K562 (cell line): ENCODE data around the gene INSYN2B. TPM values are rescaled to one million over a fixed set of nuclear protein-coding genes. Genes with fewer than 3 reads are reported as not detected.
A peak's percentile ranks its signal among the peaks of the same experiment; 100 is the strongest.

Experiments
- CBFA2T2 ChIP-seq: fragments of 450-650 bp; conservative IDR thresholded peaks from 2 replicates; pipeline ENCODE4 v1.6.1; 2017; ENCODE audit warnings: mild to moderate bottlenecking
- E2F5 ChIP-seq: sonication (generic); formaldehyde crosslinking; IDR thresholded peaks from 2 replicates; pipeline ENCODE4 v1.8.0; 2022; ENCODE audit warnings: mild to moderate bottlenecking, missing genetic modification reagents
- GTF2E2 ChIP-seq: fragments of 200-800 bp; sonication (Bioruptor generic); IDR thresholded peaks from 2 replicates; pipeline ENCODE4 v1.6.1; 2016; ENCODE audit warnings: missing genetic modification characterization, missing compliant biosample characterization
- HES1 ChIP-seq: fragments of 450-650 bp; IDR thresholded peaks from 2 replicates; pipeline ENCODE4 v1.6.1; 2016; ENCODE audit warnings: low read depth, mild to moderate bottlenecking, moderate library complexity
- MAFK ChIP-seq: IDR thresholded peaks from 2 replicates; pipeline ENCODE4 v1.6.1; 2011; ENCODE audit warnings: low read length, improper control_type of control experiment
- POLR3G ChIP-seq: IDR thresholded peaks from 2 replicates; pipeline ENCODE4 v1.6.1; 2011; ENCODE audit not compliant: insufficient read length, insufficient replicate concordance; ENCODE audit errors: extremely low read depth
- PRMT5 ChIP-seq: sonication (generic); formaldehyde crosslinking; IDR thresholded peaks from 2 replicates; pipeline ENCODE4 v1.5.0; 2020; ENCODE audit warnings: missing genetic modification reagents
- RFX1 ChIP-seq: fragments of 450-650 bp; IDR thresholded peaks from 2 replicates; pipeline ENCODE4 v1.6.1; 2016; ENCODE audit warnings: mild to moderate bottlenecking, moderate library complexity
- SAP30 ChIP-seq: fragments of 200-600 bp; sonication (generic); IDR thresholded peaks from 2 replicates; pipeline ENCODE4 v1.6.1; 2012; ENCODE audit warnings: borderline replicate concordance, low read depth, mild to moderate bottlenecking, moderate library complexity, low read length, control low read depth, inconsistent platforms; ENCODE audit not compliant: insufficient read depth, poor library complexity, severe bottlenecking
- SMAD1 ChIP-seq: fragments of 150-350 bp; IDR thresholded peaks from 2 replicates; pipeline ENCODE4 v1.6.1; 2014; ENCODE audit warnings: low read length, low read depth; ENCODE audit not compliant: partially characterized antibody
- SUPT5H ChIP-seq: fragments of 450-650 bp; IDR thresholded peaks from 2 replicates; pipeline ENCODE4 v1.6.1; 2016
- TCF3 ChIP-seq: sonication (generic); formaldehyde crosslinking; IDR thresholded peaks from 2 replicates; pipeline ENCODE4 v1.4.0; 2020; ENCODE audit warnings: mild to moderate bottlenecking, missing genetic modification reagents
- ZBTB1 ChIP-seq: sonication (generic); formaldehyde crosslinking; IDR thresholded peaks from 2 replicates; pipeline ENCODE4 v1.8.1; 2023; ENCODE audit warnings: missing genetic modification reagents, low read depth, mild to moderate bottlenecking, borderline replicate concordance
- ZBTB5 ChIP-seq: fragments of 450-650 bp; IDR thresholded peaks from 2 replicates; pipeline ENCODE4 v1.6.1; 2017; ENCODE audit warnings: antibody characterized with exemption
- ZNF184 ChIP-seq: sonication (generic); formaldehyde crosslinking; IDR thresholded peaks from 2 replicates; pipeline ENCODE4 v1.5.0; 2020; ENCODE audit warnings: missing genetic modification reagents
- ZNF699 ChIP-seq: fragments of 250-450 bp; sonication (Bioruptor Pico); IDR thresholded peaks from 2 replicates; pipeline ENCODE4 v1.8.0; 2021; ENCODE audit warnings: mild to moderate bottlenecking, moderate library complexity; ENCODE audit not compliant: insufficient replicate concordance
- polyA plus RNA-seq, 8 experiments: library from polyadenylated mRNA; depleted of rRNA in 4 of 8; stranded (reverse) in 5 of 8; unstranded in 3 of 8; fragments of >200 nt; fragmentation: Nextera tagmentation in 2 of 8; fragmentation: Illumina TruSeq in 1 of 8; extraction: Ambion mirVana in 2 of 8; extraction: Trizol in 1 of 8; gene quantifications; 2 replicates each; pipeline versions ENCODE4 v1.2.1 to v1.2.3, GENCODE V29; 2011 to 2014; ENCODE audit warnings: inconsistent platforms in 1 of 8, missing spikeins in 1 of 8
- total RNA-seq, 7 experiments: library from RNA; depleted of rRNA in 6 of 7; stranded (reverse); fragments of >200 nt in 6 of 7; fragmentation: Illumina TruSeq in 2 of 7; extraction: Trizol in 2 of 7; gene quantifications; 2 replicates each; pipeline versions ENCODE4 v1.2.1 to v1.2.3, GENCODE V29; 2011 to 2021; ENCODE audit warnings: low replicate concordance in 1 of 7

The INSYN2B gene
- total and polyA plus RNA-seq, 9 of the 15 experiments (the other 6 are each of a cell fraction or from before 2014, with no cell fraction given) = not detected

- TF ChIP-seq POLR3G = no peak
- TF ChIP-seq ZBTB1 (CRISPR knock-in tag) = no peak
- TF ChIP-seq SMAD1 = no peak
- TF ChIP-seq CBFA2T2 = no peak
- no peak for TF ChIP-seq HES1
- TF ChIP-seq ZNF699 (CRISPR knock-in tag) = no peak
- no peak for TF ChIP-seq GTF2E2 (tag)
- no peak for TF ChIP-seq ZBTB5
- TF ChIP-seq RFX1 = no peak
- no peak for TF ChIP-seq PRMT5
- TF ChIP-seq E2F5 (CRISPR knock-in tag) = no peak
- no peak for TF ChIP-seq TCF3 (CRISPR knock-in tag)
- no peak for TF ChIP-seq ZNF184
- peak; percentile 87 for TF ChIP-seq MAFK
- TF ChIP-seq SUPT5H = no peak
- TF ChIP-seq SAP30 = no peak
- TF ChIP-seq, all 486 proteins: peak for 12
Observed at GRCh38 chr5:169856571-169856970, 123.7 kb downstream of the INSYN2B start (continued).
